ENCODE data around the gene THSD7A. TPM values are rescaled to one million over a fixed set of nuclear protein-coding genes. Genes with fewer than 3 reads are reported as not detected.

Gene THSD7A
- total and polyA plus RNA-seq, 2 of the 8 experiments (the other 6 are each of a cell fraction or from before 2014, with no cell fraction given) = 0.44 to 1.2 TPM

GRCh38 chr7:11489280-11489679, 342.7 kb downstream of the THSD7A start:
- no peak overlapping the region for H2BK20ac ChIP-seq (ENCODE audit: low read length)
- H3K79me2 ChIP-seq (ENCODE audit: control insufficient read depth in 1 of 2, insufficient read depth in 2 of 2, low read length in 2 of 2) = no peaks in the 10 kb centered on the region
- no peak overlapping the region for H3K27ac ChIP-seq (ENCODE audit: low read depth, low read length)
- H4K5ac ChIP-seq (ENCODE audit: insufficient read length, low read depth, low read length) = no peak overlapping the region
- H3K4me2 ChIP-seq (ENCODE audit: insufficient read depth in 1 of 2, low read depth in 2 of 2, low read length in 2 of 2) = peak overlapping the region; percentile 19 to 21; a peak in 3 of 4 replicates
- POLR2A ChIA-PET (ENCODE audit: partially characterized antibody) = no interaction called here
- no peak overlapping the region for H3K4ac ChIP-seq (replicated peaks; ENCODE audit: insufficient read length, low read depth, low read length)
- no peaks in the 10 kb centered on the region for H3K36me3 ChIP-seq (ENCODE audit: control insufficient read depth in 2 of 4, insufficient read depth in 4 of 4, low read length in 3 of 4)
- H3K4me3 ChIP-seq (ENCODE audit: extremely low read depth in 1 of 4, insufficient read depth in 2 of 4, low read depth in 3 of 4, low read length in 4 of 4) = peak overlapping the region in 1 of 4 experiments; percentile 2; a peak in 1 of 8 replicates
- H3K23me2 ChIP-seq (ENCODE audit: low read depth, low read length) = no peaks in the 10 kb centered on the region
- no peak overlapping the region for H2AK5ac ChIP-seq (ENCODE audit: low read depth, low read length)
- H4K91ac ChIP-seq (replicated peaks; ENCODE audit: insufficient read length, low read length) = no peak overlapping the region
- DNase-seq (ENCODE audit: low read depth in 1 of 2, low spot score in 2 of 2) (peak in 1 of 2 experiments; percentile 7), FAIRE-seq (no peak)
- no peak overlapping the region for H3K9ac ChIP-seq (replicated peaks in 1 of 4; ENCODE audit: extremely low read depth in 1 of 4, low read depth in 3 of 4, low read length in 3 of 4)
- no peaks in the 10 kb centered on the region for H4K20me1 ChIP-seq (replicated peaks in 1 of 2; ENCODE audit: control insufficient read depth in 1 of 2, insufficient read depth in 2 of 2, low read length in 2 of 2)
- no peak overlapping the region for H2BK120ac ChIP-seq (replicated peaks; ENCODE audit: low read depth, low read length)
- no peak overlapping the region for H3K56ac ChIP-seq (replicated peaks; ENCODE audit: insufficient read length, low read depth, low read length)
- H4K8ac ChIP-seq (ENCODE audit: extremely low read depth, insufficient read depth, low read length) = no peak overlapping the region
- no peaks in the 10 kb centered on the region; a peak in 1 of 4 replicates for H3K9me3 ChIP-seq (ENCODE audit: insufficient read depth in 2 of 2, low read depth in 1 of 2, low read length in 1 of 2)
- H3K27me3 ChIP-seq (replicated peaks in 1 of 4; ENCODE audit: control insufficient read depth in 3 of 4, extremely low read depth in 1 of 4, insufficient read depth in 3 of 4, low read length in 3 of 4) = no peaks in the 10 kb centered on the region
- no peak overlapping the region for H2BK15ac ChIP-seq (ENCODE audit: low read length)
- no peaks in the 10 kb centered on the region for H3K79me1 ChIP-seq (ENCODE audit: low read depth, low read length)
- H2BK5ac ChIP-seq (ENCODE audit: low read depth, low read length) = no peak overlapping the region
- no peak overlapping the region for H3K14ac ChIP-seq (ENCODE audit: insufficient read length)
- CTCF ChIA-PET (ENCODE audit: partially characterized antibody) = no interaction called here
- no peak overlapping the region for H3K23ac ChIP-seq (ENCODE audit: insufficient read length)
- no peak overlapping the region for H2AFZ ChIP-seq (ENCODE audit: low read length)
- no peak overlapping the region for H3K18ac ChIP-seq (ENCODE audit: extremely low read depth, low read length)
- H2BK12ac ChIP-seq (ENCODE audit: low read depth, low read length) = no peak overlapping the region
- peaks cover 0 to 11% (median 0%) of the 10 kb centered on the region in 4 experiments; a peak in 2 of 7 replicates for H3K4me1 ChIP-seq (replicated peaks in 1 of 4; ENCODE audit: control insufficient read depth in 3 of 4, insufficient read depth in 4 of 4, low read length in 3 of 4)
- TF ChIP-seq, protein P1, sequence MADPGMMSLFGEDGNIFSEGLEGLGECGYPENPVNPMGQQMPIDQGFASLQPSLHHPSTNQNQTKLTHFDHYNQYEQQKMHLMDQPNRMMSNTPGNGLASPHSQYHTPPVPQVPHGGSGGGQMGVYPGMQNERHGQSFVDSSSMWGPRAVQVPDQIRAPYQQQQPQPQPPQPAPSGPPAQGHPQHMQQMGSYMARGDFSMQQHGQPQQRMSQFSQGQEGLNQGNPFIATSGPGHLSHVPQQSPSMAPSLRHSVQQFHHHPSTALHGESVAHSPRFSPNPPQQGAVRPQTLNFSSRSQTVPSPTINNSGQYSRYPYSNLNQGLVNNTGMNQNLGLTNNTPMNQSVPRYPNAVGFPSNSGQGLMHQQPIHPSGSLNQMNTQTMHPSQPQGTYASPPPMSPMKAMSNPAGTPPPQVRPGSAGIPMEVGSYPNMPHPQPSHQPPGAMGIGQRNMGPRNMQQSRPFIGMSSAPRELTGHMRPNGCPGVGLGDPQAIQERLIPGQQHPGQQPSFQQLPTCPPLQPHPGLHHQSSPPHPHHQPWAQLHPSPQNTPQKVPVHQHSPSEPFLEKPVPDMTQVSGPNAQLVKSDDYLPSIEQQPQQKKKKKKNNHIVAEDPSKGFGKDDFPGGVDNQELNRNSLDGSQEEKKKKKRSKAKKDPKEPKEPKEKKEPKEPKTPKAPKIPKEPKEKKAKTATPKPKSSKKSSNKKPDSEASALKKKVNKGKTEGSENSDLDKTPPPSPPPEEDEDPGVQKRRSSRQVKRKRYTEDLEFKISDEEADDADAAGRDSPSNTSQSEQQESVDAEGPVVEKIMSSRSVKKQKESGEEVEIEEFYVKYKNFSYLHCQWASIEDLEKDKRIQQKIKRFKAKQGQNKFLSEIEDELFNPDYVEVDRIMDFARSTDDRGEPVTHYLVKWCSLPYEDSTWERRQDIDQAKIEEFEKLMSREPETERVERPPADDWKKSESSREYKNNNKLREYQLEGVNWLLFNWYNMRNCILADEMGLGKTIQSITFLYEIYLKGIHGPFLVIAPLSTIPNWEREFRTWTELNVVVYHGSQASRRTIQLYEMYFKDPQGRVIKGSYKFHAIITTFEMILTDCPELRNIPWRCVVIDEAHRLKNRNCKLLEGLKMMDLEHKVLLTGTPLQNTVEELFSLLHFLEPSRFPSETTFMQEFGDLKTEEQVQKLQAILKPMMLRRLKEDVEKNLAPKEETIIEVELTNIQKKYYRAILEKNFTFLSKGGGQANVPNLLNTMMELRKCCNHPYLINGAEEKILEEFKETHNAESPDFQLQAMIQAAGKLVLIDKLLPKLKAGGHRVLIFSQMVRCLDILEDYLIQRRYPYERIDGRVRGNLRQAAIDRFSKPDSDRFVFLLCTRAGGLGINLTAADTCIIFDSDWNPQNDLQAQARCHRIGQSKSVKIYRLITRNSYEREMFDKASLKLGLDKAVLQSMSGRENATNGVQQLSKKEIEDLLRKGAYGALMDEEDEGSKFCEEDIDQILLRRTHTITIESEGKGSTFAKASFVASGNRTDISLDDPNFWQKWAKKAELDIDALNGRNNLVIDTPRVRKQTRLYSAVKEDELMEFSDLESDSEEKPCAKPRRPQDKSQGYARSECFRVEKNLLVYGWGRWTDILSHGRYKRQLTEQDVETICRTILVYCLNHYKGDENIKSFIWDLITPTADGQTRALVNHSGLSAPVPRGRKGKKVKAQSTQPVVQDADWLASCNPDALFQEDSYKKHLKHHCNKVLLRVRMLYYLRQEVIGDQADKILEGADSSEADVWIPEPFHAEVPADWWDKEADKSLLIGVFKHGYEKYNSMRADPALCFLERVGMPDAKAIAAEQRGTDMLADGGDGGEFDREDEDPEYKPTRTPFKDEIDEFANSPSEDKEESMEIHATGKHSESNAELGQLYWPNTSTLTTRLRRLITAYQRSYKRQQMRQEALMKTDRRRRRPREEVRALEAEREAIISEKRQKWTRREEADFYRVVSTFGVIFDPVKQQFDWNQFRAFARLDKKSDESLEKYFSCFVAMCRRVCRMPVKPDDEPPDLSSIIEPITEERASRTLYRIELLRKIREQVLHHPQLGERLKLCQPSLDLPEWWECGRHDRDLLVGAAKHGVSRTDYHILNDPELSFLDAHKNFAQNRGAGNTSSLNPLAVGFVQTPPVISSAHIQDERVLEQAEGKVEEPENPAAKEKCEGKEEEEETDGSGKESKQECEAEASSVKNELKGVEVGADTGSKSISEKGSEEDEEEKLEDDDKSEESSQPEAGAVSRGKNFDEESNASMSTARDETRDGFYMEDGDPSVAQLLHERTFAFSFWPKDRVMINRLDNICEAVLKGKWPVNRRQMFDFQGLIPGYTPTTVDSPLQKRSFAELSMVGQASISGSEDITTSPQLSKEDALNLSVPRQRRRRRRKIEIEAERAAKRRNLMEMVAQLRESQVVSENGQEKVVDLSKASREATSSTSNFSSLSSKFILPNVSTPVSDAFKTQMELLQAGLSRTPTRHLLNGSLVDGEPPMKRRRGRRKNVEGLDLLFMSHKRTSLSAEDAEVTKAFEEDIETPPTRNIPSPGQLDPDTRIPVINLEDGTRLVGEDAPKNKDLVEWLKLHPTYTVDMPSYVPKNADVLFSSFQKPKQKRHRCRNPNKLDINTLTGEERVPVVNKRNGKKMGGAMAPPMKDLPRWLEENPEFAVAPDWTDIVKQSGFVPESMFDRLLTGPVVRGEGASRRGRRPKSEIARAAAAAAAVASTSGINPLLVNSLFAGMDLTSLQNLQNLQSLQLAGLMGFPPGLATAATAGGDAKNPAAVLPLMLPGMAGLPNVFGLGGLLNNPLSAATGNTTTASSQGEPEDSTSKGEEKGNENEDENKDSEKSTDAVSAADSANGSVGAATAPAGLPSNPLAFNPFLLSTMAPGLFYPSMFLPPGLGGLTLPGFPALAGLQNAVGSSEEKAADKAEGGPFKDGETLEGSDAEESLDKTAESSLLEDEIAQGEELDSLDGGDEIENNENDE (IDR thresholded peaks at IDR 0.05; ENCODE audit: insufficient replicate concordance, low read length) = peak; percentile 43

Data from H1 (cell line).